ENCODE measurements around the gene NETO2. TPM values are rescaled to one million over a fixed set of nuclear protein-coding genes. Genes with fewer than 3 reads are reported as not detected.
"Not testable (repeated sequence)": the region's sequence is repeated elsewhere in the genome, so short reads cannot be mapped to it uniquely, and the experiment has no call there.

Gene NETO2
- total RNA-seq, result 1 to 10 TPM; 6.8 to 8.3 TPM

- no peak within 1 kb of the TSS for H3K27ac Mint-ChIP-seq
- H3K4me3 Mint-ChIP-seq, result peak within 1 kb of the TSS; percentile 70
- H3K4me1 Mint-ChIP-seq, result peaks cover 17% of the 10 kb centered on the region
- H3K27me3 Mint-ChIP-seq, result peaks cover 28% of the 10 kb centered on the region
- no peaks in the 10 kb centered on the region for H3K9me3 Mint-ChIP-seq
- POLR2A ChIA-PET, result no interaction called here
- CTCF ChIA-PET, result interaction anchor here (0.6 to 3.2 kb wide), 15 partner anchors 18 to 1030 kb away, joined by 3 to 33 read pairs (median 3); no protein-coding TSS in a partner anchor
- H3K36me3 Mint-ChIP-seq (ENCODE audit: low read depth), result no peaks in the 10 kb centered on the region
- peak; percentile 59 for DNase-seq
Measured at GRCh38 chr16:47143677-47144558, at the start of gene NETO2. TSS of gene NETO2 (minus strand) at chr16:47143945. CDS start at chr16:47143612, 333 bp downstream.

- ChIA-PET CTCF (no interaction called here), POLR2A (no interaction called here)
- DNase-seq, result no peak
- peaks cover 8% of the 10 kb centered on the region for H3K9me3 Mint-ChIP-seq
- H3K27ac Mint-ChIP-seq, result no peak overlapping the region
- no peaks in the 10 kb centered on the region for H3K4me1 Mint-ChIP-seq
- peaks cover 3% of the 10 kb centered on the region for H3K36me3 Mint-ChIP-seq (ENCODE audit: low read depth)
- H3K27me3 Mint-ChIP-seq, result no peaks in the 10 kb centered on the region
- H3K4me3 Mint-ChIP-seq, result no peak overlapping the region
Measured at GRCh38 chr16:47182318-47182717, 38.6 kb upstream of the NETO2 start.

GRCh38 chr16:47181066-47181465 is 37.3 kb upstream of the NETO2 start:
- H3K36me3 Mint-ChIP-seq (ENCODE audit: low read depth); H3K27me3 Mint-ChIP-seq; H3K4me1 Mint-ChIP-seq; H3K27ac Mint-ChIP-seq; POLR2A ChIA-PET; DNase-seq; H3K4me3 Mint-ChIP-seq; H3K9me3 Mint-ChIP-seq; CTCF ChIA-PET: not testable (repeated sequence)

- no peak overlapping the region for H3K27ac Mint-ChIP-seq
- no peak for DNase-seq
- CTCF ChIA-PET, result no interaction called here
Measured at GRCh38 chr16:47180073-47180472, 36.3 kb upstream of the NETO2 start.

GRCh38 chr16:47175152-47175551 is 31.4 kb upstream of the NETO2 start:
- Mint-ChIP-seq H3K36me3 (ENCODE audit: low read depth) (peaks cover 2% of the 10 kb centered on the region), H3K4me3 (no peak overlapping the region), H3K4me1 (no peaks in the 10 kb centered on the region), H3K9me3 (no peaks in the 10 kb centered on the region), H3K27ac (no peak overlapping the region), H3K27me3 (no peaks in the 10 kb centered on the region)
- ChIA-PET CTCF (interaction anchor here (0.7 kb wide), 1 partner anchor 502 kb away, joined by 3 read pairs; no protein-coding TSS in a partner anchor), POLR2A (no interaction called here)
- DNase-seq, result no peak

More at GRCh38 chr16:47180073-47180472, 36.3 kb upstream of the NETO2 start:
- no peaks in the 10 kb centered on the region for H3K4me1 Mint-ChIP-seq
- POLR2A ChIA-PET, result no interaction called here
- no peak overlapping the region for H3K4me3 Mint-ChIP-seq
- H3K27me3 Mint-ChIP-seq, result no peaks in the 10 kb centered on the region
- peaks cover 8% of the 10 kb centered on the region for H3K9me3 Mint-ChIP-seq
- peaks cover 3% of the 10 kb centered on the region for H3K36me3 Mint-ChIP-seq (ENCODE audit: low read depth)

- ChIA-PET POLR2A (interaction anchor here (0.6 to 0.7 kb wide), 2 partner anchors 88 to 1358 kb away, joined by 3 read pairs; no protein-coding TSS in a partner anchor), CTCF (interaction anchor here (0.6 kb wide), 1 partner anchor 19 kb away, joined by 4 read pairs; the partner anchor contains the start of gene NETO2)
- H3K27me3 Mint-ChIP-seq, result no peaks in the 10 kb centered on the region
- H3K9me3 Mint-ChIP-seq, result no peaks in the 10 kb centered on the region
- no peaks in the 10 kb centered on the region for H3K4me1 Mint-ChIP-seq
- H3K4me3 Mint-ChIP-seq, result no peak overlapping the region
- peaks cover 5% of the 10 kb centered on the region for H3K36me3 Mint-ChIP-seq (ENCODE audit: low read depth)
- no peak for DNase-seq
- H3K27ac Mint-ChIP-seq, result no peak overlapping the region
Measured at GRCh38 chr16:47162670-47163420, 19.1 kb upstream of the NETO2 start.

GRCh38 chr16:47161464-47161863 is 17.7 kb upstream of the NETO2 start:
- H3K4me1 Mint-ChIP-seq, result no peaks in the 10 kb centered on the region
- no peak for DNase-seq
- ChIA-PET POLR2A (no interaction called here), CTCF (no interaction called here)
- H3K27ac Mint-ChIP-seq, result no peak overlapping the region
- peaks cover 13% of the 10 kb centered on the region for H3K36me3 Mint-ChIP-seq (ENCODE audit: low read depth)
- H3K4me3 Mint-ChIP-seq, result no peak overlapping the region
- H3K27me3 Mint-ChIP-seq, result no peaks in the 10 kb centered on the region
- no peaks in the 10 kb centered on the region for H3K9me3 Mint-ChIP-seq

- no peaks in the 10 kb centered on the region for H3K9me3 Mint-ChIP-seq
- POLR2A ChIA-PET, result no interaction called here
- no peak overlapping the region for H3K27ac Mint-ChIP-seq
- no peak for DNase-seq
- no peak overlapping the region for H3K4me3 Mint-ChIP-seq
- H3K4me1 Mint-ChIP-seq, result no peaks in the 10 kb centered on the region
- H3K27me3 Mint-ChIP-seq, result no peaks in the 10 kb centered on the region
- H3K36me3 Mint-ChIP-seq (ENCODE audit: low read depth), result peaks cover 13% of the 10 kb centered on the region
- CTCF ChIA-PET, result no interaction called here
Measured at GRCh38 chr16:47160422-47160821, 16.7 kb upstream of the NETO2 start.

- POLR2A ChIA-PET, result no interaction called here
- H3K4me3 Mint-ChIP-seq, result no peak overlapping the region
- no peaks in the 10 kb centered on the region for H3K27me3 Mint-ChIP-seq
- H3K27ac Mint-ChIP-seq, result no peak overlapping the region
- H3K9me3 Mint-ChIP-seq, result no peaks in the 10 kb centered on the region
- H3K4me1 Mint-ChIP-seq, result no peaks in the 10 kb centered on the region
- peaks cover 13% of the 10 kb centered on the region for H3K36me3 Mint-ChIP-seq (ENCODE audit: low read depth)
- DNase-seq, result no peak
- CTCF ChIA-PET, result no interaction called here
Measured at GRCh38 chr16:47158992-47159391, 15.2 kb upstream of the NETO2 start.

- CTCF ChIA-PET, result no interaction called here
- Mint-ChIP-seq H3K27me3 (no peaks in the 10 kb centered on the region), H3K27ac (no peak overlapping the region), H3K4me3 (no peak overlapping the region), H3K9me3 (no peaks in the 10 kb centered on the region), H3K36me3 (ENCODE audit: low read depth) (peaks cover 28% of the 10 kb centered on the region), H3K4me1 (no peaks in the 10 kb centered on the region)
- no peak for DNase-seq
- POLR2A ChIA-PET, result no interaction called here
Measured at GRCh38 chr16:47156680-47157215, 13.0 kb upstream of the NETO2 start.

- H3K4me1 Mint-ChIP-seq, CTCF ChIA-PET, H3K27me3 Mint-ChIP-seq, DNase-seq, H3K27ac Mint-ChIP-seq, POLR2A ChIA-PET, H3K4me3 Mint-ChIP-seq, H3K9me3 Mint-ChIP-seq: not testable (repeated sequence)
- peaks cover 27% of the 10 kb centered on the region for H3K36me3 Mint-ChIP-seq (ENCODE audit: low read depth)
Measured at GRCh38 chr16:47152501-47152900, 8.8 kb upstream of the NETO2 start.

GRCh38 chr16:47150067-47150466 is 6.3 kb upstream of the NETO2 start:
- Mint-ChIP-seq H3K36me3 (ENCODE audit: low read depth) (peaks cover 19% of the 10 kb centered on the region), H3K4me1 (peaks cover 7% of the 10 kb centered on the region), H3K27me3 (peaks cover 10% of the 10 kb centered on the region), H3K27ac (no peak overlapping the region), H3K4me3 (no peak overlapping the region), H3K9me3 (no peaks in the 10 kb centered on the region)
- ChIA-PET CTCF (interaction anchor here (1.0 to 1.2 kb wide), 2 partner anchors 112 to 942 kb away, joined by 3 read pairs; no protein-coding TSS in a partner anchor), POLR2A (no interaction called here)
- peak; percentile 26 for DNase-seq

- no peaks in the 10 kb centered on the region for H3K36me3 Mint-ChIP-seq (ENCODE audit: low read depth)
- DNase-seq, result no peak
- POLR2A ChIA-PET, result interaction anchor here (0.5 kb wide), 1 partner anchor 1020 kb away, joined by 3 read pairs; no protein-coding TSS in a partner anchor
- H3K27ac Mint-ChIP-seq, result no peak overlapping the region
- no peaks in the 10 kb centered on the region for H3K9me3 Mint-ChIP-seq
- peaks cover 28% of the 10 kb centered on the region for H3K27me3 Mint-ChIP-seq
- peaks cover 15% of the 10 kb centered on the region for H3K4me1 Mint-ChIP-seq
- H3K4me3 Mint-ChIP-seq, result peak overlapping the region; percentile 70
- CTCF ChIA-PET, result interaction anchor here (1.0 to 2.7 kb wide), 7 partner anchors 18 to 1014 kb away, joined by 3 to 15 read pairs (median 3); no protein-coding TSS in a partner anchor
Measured at GRCh38 chr16:47144559-47144877, 773 bp upstream of the NETO2 start.
